ENCODE results near the gene OAS3.

- no peak for TF ChIP-seq CTCF (conservative IDR thresholded peaks at IDR 0.05; ENCODE audit: low read depth, low read length)
- TF ChIP-seq EZH2 (IDR thresholded peaks at IDR 0.05; ENCODE audit: borderline replicate concordance, low read depth, low read length, poor library complexity, severe bottlenecking), result no peak
These were observed 62.2 kb downstream of the OAS3 start for GRCh38 chr12:113000433-113000832.
